Neural cell (in vitro differentiated cells): ENCODE measurements around the gene EHBP1. TPM values are rescaled to one million over a fixed set of nuclear protein-coding genes. Genes with fewer than 3 reads are reported as not detected.

Experiments
- H2AFZ ChIP-seq: fragments of 200-600, 300-800 bp; sonication (generic), shearing (Covaris generic); 2 replicates; pipeline ENCODE4 v1.6.0; 2014; ENCODE audit warnings: low read depth, mild to moderate bottlenecking, antibody characterized with exemption, low read length, moderate library complexity
- H3F3A ChIP-seq: fragments of 200-600 bp; shearing (Covaris generic); 2 replicates; pipeline ENCODE4 v1.6.1; 2016; ENCODE audit warnings: mild to moderate bottlenecking, moderate library complexity, mixed read lengths, antibody characterized with exemption, low read length; ENCODE audit not compliant: insufficient read depth, poor library complexity, severe bottlenecking
- H3K27ac ChIP-seq: fragments of 200-600, 300-800 bp; sonication (generic), shearing (Covaris generic); 2 replicates; pipeline ENCODE4 v1.5.1; 2014; ENCODE audit warnings: mild to moderate bottlenecking, low read length, moderate library complexity
- H3K27me3 ChIP-seq: fragments of 300-800, 200-600 bp; sonication (generic), shearing (Covaris generic); 2 replicates; pipeline ENCODE4 v1.6.0; 2014; ENCODE audit warnings: mild to moderate bottlenecking, low read depth, low read length, moderate library complexity; ENCODE audit not compliant: insufficient read depth
- H3K36me3 ChIP-seq: fragments of 300-800, 200-600 bp; sonication (generic), shearing (Covaris generic); 2 replicates; pipeline ENCODE4 v1.5.1; 2014; ENCODE audit warnings: mild to moderate bottlenecking, antibody characterized with exemption, low read length, moderate library complexity; ENCODE audit not compliant: insufficient read depth
- H3K4me2 ChIP-seq: fragments of 300-800, 200-600 bp; sonication (generic), shearing (Covaris generic); 2 replicates; pipeline ENCODE4 v1.6.0; 2014; ENCODE audit warnings: mild to moderate bottlenecking, low read length
- H3K4me3 ChIP-seq: fragments of 300-800, 200-600 bp; sonication (generic), shearing (Covaris generic); 2 replicates; pipeline ENCODE4 v1.5.1; 2014; ENCODE audit warnings: mild to moderate bottlenecking, low read length, moderate library complexity
- H3K79me2 ChIP-seq: fragments of 200-600 bp; shearing (Covaris generic); replicated peaks from 2 replicates; pipeline ENCODE4 v1.6.0; 2014; ENCODE audit warnings: mild to moderate bottlenecking, low read length, moderate library complexity; ENCODE audit not compliant: insufficient read depth
- H3K9ac ChIP-seq: fragments of 300-800, 200-600 bp; sonication (generic), shearing (Covaris generic); 2 replicates; pipeline ENCODE4 v1.6.1; 2016; ENCODE audit warnings: mild to moderate bottlenecking, low read length, mixed read lengths
- H3K9me2 ChIP-seq: fragments of 200-600 bp; shearing (Covaris generic); 2 replicates; pipeline ENCODE4 v1.6.1; 2016; ENCODE audit warnings: mild to moderate bottlenecking, low read length, mixed read lengths; ENCODE audit not compliant: insufficient read depth
- H3K9me3 ChIP-seq: fragments of 200-600, 300-800 bp; sonication (generic), shearing (Covaris generic); 2 replicates; pipeline ENCODE4 v1.6.1; 2016; ENCODE audit warnings: mild to moderate bottlenecking, mixed run types, low read length, moderate library complexity, mixed read lengths
- H4K20me1 ChIP-seq: fragments of 200-600 bp; shearing (Covaris generic); 2 replicates; pipeline ENCODE4 v1.6.1; 2016; ENCODE audit warnings: mild to moderate bottlenecking, mixed run types; ENCODE audit not compliant: insufficient read depth
- EP300 ChIP-seq: fragments of 450-650 bp; conservative IDR thresholded peaks from 2 replicates; pipeline ENCODE4 v1.6.1; 2014; ENCODE audit warnings: antibody characterized with exemption, mild to moderate bottlenecking, moderate library complexity; ENCODE audit not compliant: poor library complexity, severe bottlenecking
- EZH2 ChIP-seq: fragments of 200-600, 300-800 bp; shearing (Covaris generic), sonication (generic); IDR thresholded peaks from 2 replicates; pipeline ENCODE4 v1.6.1; 2014; ENCODE audit warnings: antibody characterized with exemption, low read length, borderline replicate concordance, mild to moderate bottlenecking; ENCODE audit not compliant: insufficient read depth, poor library complexity, severe bottlenecking
- MXI1 ChIP-seq: fragments of 450-650 bp; conservative IDR thresholded peaks from 2 replicates; pipeline ENCODE4 v1.6.1; 2014; ENCODE audit warnings: antibody characterized with exemption, mild to moderate bottlenecking; ENCODE audit not compliant: poor library complexity, severe bottlenecking
- POLR2AphosphoS5 ChIP-seq: IDR thresholded peaks from 2 replicates; pipeline ENCODE4 v1.6.1; 2012
- RAD21 ChIP-seq: fragments of 450-650 bp; conservative IDR thresholded peaks from 2 replicates; pipeline ENCODE4 v1.6.1; 2014; ENCODE audit warnings: antibody characterized with exemption, mild to moderate bottlenecking, moderate library complexity
- SMC3 ChIP-seq: fragments of 450-650 bp; conservative IDR thresholded peaks from 2 replicates; pipeline ENCODE4 v1.6.1; 2014; ENCODE audit warnings: antibody characterized with exemption, mild to moderate bottlenecking, moderate library complexity; ENCODE audit not compliant: poor library complexity
- TAF1 ChIP-seq: IDR thresholded peaks from 2 replicates; pipeline ENCODE4 v1.6.1; 2012; ENCODE audit warnings: low read depth
- polyA plus RNA-seq: library from polyadenylated mRNA; depleted of rRNA; stranded (reverse); fragments of >200 nt; gene quantifications from 2 replicates; pipeline ENCODE4 v1.2.3, GENCODE V29; 2014
- TF ChIP-seq, protein P1 (sequence below): IDR thresholded peaks from 2 replicates; pipeline ENCODE4 v1.6.1; 2012; ENCODE audit warnings: borderline replicate concordance
- TF ChIP-seq, protein P2 (sequence below): fragments of 450-650 bp; IDR thresholded peaks from 2 replicates; pipeline ENCODE4 v1.5.1; 2014; ENCODE audit warnings: antibody characterized with exemption, mild to moderate bottlenecking, moderate library complexity; ENCODE audit not compliant: poor library complexity, severe bottlenecking

Gene EHBP1
- polyA plus RNA-seq, 1 donor from 2014 or later, result 52.6 TPM

DNA sequence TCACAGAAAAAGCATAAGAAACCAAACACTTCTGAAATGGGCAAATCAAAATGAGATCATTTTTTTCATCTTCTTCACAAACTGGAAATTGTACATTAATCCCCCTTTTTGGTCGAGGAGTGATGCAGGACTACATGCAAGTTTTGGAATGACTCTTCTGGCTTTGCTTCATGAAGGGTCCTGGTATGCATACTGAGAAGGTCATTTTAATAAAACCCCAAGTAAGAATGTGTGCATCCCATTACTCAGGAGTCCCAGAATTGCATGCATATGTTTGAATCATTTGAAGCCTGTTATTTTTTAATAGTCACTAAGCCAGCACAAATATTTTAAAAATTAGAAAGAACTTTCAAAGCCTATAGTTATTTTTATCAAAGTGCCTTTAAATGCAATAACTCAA lies 16.7 kb upstream of the EHBP1 start:
- Histone ChIP-seq H3K27me3 (no peaks in the 10 kb centered on the region), H3K9me3 (no peaks in the 10 kb centered on the region), H3K36me3 (no peaks in the 10 kb centered on the region), H3K4me2 (no peak overlapping the region), H4K20me1 (no peaks in the 10 kb centered on the region), H3K9me2 (no peaks in the 10 kb centered on the region), H3F3A (no peaks in the 10 kb centered on the region), H2AFZ (no peak overlapping the region), H3K4me3 (no peak overlapping the region), H3K27ac (no peak overlapping the region), H3K79me2 (no peaks in the 10 kb centered on the region), H3K9ac (no peak overlapping the region)
- no peak for TF ChIP-seq EP300
- TF ChIP-seq RAD21, result no peak
- TF ChIP-seq MXI1, result no peak
- no peak for TF ChIP-seq EZH2
- no peak for TF ChIP-seq POLR2AphosphoS5
- TF ChIP-seq, protein P1, sequence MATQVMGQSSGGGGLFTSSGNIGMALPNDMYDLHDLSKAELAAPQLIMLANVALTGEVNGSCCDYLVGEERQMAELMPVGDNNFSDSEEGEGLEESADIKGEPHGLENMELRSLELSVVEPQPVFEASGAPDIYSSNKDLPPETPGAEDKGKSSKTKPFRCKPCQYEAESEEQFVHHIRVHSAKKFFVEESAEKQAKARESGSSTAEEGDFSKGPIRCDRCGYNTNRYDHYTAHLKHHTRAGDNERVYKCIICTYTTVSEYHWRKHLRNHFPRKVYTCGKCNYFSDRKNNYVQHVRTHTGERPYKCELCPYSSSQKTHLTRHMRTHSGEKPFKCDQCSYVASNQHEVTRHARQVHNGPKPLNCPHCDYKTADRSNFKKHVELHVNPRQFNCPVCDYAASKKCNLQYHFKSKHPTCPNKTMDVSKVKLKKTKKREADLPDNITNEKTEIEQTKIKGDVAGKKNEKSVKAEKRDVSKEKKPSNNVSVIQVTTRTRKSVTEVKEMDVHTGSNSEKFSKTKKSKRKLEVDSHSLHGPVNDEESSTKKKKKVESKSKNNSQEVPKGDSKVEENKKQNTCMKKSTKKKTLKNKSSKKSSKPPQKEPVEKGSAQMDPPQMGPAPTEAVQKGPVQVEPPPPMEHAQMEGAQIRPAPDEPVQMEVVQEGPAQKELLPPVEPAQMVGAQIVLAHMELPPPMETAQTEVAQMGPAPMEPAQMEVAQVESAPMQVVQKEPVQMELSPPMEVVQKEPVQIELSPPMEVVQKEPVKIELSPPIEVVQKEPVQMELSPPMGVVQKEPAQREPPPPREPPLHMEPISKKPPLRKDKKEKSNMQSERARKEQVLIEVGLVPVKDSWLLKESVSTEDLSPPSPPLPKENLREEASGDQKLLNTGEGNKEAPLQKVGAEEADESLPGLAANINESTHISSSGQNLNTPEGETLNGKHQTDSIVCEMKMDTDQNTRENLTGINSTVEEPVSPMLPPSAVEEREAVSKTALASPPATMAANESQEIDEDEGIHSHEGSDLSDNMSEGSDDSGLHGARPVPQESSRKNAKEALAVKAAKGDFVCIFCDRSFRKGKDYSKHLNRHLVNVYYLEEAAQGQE, result no peak
- TF ChIP-seq SMC3, result no peak
- TF ChIP-seq, protein P2, sequence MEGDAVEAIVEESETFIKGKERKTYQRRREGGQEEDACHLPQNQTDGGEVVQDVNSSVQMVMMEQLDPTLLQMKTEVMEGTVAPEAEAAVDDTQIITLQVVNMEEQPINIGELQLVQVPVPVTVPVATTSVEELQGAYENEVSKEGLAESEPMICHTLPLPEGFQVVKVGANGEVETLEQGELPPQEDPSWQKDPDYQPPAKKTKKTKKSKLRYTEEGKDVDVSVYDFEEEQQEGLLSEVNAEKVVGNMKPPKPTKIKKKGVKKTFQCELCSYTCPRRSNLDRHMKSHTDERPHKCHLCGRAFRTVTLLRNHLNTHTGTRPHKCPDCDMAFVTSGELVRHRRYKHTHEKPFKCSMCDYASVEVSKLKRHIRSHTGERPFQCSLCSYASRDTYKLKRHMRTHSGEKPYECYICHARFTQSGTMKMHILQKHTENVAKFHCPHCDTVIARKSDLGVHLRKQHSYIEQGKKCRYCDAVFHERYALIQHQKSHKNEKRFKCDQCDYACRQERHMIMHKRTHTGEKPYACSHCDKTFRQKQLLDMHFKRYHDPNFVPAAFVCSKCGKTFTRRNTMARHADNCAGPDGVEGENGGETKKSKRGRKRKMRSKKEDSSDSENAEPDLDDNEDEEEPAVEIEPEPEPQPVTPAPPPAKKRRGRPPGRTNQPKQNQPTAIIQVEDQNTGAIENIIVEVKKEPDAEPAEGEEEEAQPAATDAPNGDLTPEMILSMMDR, result no peak

DNA sequence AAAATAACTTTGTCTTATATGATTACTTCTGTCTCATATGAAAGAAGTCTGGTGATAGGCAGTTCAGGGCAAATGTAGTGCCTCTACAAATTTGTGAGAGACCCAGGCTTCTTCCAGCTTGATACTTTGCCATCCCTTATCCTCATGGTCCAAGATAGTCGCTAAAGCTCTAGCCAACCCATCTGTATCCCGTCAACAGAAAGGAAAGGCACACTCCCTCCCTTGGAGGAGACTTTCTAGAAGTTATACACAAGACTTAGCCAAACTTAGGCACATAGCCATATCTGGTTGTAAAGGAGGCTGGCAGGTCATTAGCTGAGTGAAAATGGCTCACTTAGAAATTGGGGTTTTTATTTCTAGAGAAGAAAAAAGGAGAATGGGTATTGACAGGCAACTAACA lies 14.3 kb upstream of the EHBP1 start:
- Histone ChIP-seq H3K4me3 (no peak overlapping the region), H3K9me3 (no peaks in the 10 kb centered on the region), H3K4me2 (no peak overlapping the region), H3K79me2 (no peaks in the 10 kb centered on the region), H2AFZ (no peak overlapping the region), H3K9ac (no peak overlapping the region), H4K20me1 (no peaks in the 10 kb centered on the region), H3K27ac (no peak overlapping the region), H3K36me3 (no peaks in the 10 kb centered on the region), H3K27me3 (no peaks in the 10 kb centered on the region), H3K9me2 (no peaks in the 10 kb centered on the region), H3F3A (no peaks in the 10 kb centered on the region)
- TF ChIP-seq, protein P1, result no peak
- TF ChIP-seq SMC3, result no peak
- TF ChIP-seq EZH2, result no peak
- TF ChIP-seq TAF1, result no peak
- TF ChIP-seq POLR2AphosphoS5, result no peak
- TF ChIP-seq EP300, result no peak
